ENCODE results near the gene AP4M1.
A peak's percentile ranks its signal among the peaks of the same experiment; 100 is the strongest.

AP4M1 gene, protein sequence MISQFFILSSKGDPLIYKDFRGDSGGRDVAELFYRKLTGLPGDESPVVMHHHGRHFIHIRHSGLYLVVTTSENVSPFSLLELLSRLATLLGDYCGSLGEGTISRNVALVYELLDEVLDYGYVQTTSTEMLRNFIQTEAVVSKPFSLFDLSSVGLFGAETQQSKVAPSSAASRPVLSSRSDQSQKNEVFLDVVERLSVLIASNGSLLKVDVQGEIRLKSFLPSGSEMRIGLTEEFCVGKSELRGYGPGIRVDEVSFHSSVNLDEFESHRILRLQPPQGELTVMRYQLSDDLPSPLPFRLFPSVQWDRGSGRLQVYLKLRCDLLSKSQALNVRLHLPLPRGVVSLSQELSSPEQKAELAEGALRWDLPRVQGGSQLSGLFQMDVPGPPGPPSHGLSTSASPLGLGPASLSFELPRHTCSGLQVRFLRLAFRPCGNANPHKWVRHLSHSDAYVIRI

DNA sequence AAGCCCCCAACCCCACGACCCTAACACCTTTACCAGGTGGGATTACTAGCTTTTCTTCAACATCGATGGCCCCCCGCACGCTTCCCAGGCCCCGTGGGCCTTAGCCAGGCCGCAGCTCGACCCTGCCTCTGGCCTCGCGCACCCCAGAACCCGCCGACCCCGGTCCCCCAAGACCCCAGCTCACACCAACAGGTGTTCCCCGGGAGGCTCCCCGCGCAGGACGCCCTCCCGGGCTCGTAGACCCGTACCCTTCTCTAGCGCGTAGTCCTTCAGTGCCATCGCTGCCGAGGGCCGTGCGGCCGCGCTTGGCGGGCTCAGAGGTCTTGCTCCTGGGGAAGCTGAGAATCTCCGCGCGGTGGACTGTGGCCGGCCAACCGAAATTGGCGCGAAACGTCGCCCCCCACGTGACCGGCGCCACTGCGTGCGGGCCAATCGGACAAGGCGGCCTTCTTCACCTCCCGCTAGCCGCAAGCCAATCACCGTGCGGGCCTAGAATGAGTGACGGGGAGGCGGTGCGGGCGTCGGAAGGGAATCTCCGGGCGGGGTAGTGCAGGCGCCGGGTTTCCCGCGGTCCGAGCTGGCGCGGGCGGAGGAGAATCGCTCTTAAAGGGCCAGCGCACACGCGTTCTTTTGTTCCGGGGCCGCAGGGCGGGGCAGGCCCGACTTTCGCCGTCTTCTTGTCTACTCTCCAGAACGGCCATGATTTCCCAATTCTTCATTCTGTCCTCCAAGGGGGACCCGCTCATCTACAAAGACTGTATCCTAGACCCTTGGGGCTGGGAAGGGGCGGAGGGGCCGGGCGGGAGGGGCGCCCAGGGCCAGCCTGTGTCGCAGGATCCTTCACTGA is at the start of gene AP4M1, which contains the start of gene MCM7:
Gene AP4M1 (plus strand): TSS at position 628 of the 847 bp plus-strand sequence. CDS start 72 bp downstream, at position 700.
Gene MCM7 (minus strand): TSS at position 382 of the 847 bp plus-strand sequence. CDS start 103 bp downstream, at position 279.
- DNase-seq: peak; percentile 100

DNA sequence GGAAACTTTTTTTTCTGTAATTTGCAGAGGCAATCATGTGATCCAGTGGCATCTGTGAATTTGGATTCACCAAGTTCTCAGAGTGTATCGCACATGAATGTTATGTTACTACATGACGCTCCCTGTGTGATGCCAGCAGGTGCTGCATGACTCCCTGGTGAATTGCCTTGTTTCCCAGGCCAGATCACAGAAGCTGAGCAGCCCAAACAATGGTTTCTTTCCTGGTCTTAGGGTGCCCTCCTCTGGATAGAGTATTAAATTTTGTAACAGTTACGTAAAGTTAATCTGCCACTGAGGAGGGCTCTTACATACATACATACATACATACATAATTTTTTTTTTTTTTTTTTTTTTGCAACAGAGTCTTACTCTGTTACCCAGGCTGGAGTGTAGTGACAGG is 48.2 kb upstream of the AP4M1 start:
- peak; percentile 81 for DNase-seq

DNA sequence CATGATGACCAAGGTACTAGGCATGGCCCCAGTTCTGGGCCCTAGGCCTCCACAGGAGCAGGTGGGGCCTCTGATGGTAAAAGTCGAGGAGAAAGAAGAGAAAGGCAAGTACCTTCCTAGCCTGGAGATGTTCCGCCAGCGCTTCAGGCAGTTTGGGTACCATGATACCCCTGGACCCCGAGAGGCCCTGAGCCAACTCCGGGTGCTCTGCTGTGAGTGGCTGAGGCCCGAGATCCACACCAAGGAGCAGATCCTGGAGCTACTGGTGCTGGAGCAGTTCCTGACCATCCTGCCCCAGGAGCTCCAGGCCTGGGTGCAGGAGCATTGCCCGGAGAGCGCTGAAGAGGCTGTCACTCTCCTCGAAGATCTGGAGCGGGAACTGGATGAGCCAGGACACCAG is 44.4 kb upstream of the AP4M1 start:
- DNase-seq: no peak

DNA sequence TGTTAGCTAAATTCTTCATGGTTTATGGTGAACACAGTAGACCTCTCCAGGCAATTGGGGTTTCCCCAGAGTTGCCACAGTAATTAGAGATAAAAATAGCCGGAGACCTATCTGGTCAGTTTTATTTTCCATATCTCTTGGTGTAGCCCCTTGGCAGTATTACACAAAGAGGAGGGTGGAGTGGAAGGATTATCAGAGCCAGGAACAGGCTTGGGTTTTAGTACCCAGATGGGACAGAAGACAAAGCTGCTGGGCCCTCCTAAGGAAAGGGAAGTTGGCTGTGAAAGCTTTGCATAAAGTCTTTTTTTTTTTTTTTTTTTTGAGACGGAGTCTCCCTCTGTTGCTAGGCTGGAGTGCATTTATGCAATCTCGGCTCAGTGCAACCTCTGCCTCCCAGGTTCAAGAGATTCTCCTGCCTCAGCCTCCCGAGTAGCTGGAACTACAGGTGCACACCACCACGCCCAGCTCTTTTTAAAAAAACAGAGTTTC is 42.1 kb upstream of the AP4M1 start:
- DNase-seq: no peak

DNA sequence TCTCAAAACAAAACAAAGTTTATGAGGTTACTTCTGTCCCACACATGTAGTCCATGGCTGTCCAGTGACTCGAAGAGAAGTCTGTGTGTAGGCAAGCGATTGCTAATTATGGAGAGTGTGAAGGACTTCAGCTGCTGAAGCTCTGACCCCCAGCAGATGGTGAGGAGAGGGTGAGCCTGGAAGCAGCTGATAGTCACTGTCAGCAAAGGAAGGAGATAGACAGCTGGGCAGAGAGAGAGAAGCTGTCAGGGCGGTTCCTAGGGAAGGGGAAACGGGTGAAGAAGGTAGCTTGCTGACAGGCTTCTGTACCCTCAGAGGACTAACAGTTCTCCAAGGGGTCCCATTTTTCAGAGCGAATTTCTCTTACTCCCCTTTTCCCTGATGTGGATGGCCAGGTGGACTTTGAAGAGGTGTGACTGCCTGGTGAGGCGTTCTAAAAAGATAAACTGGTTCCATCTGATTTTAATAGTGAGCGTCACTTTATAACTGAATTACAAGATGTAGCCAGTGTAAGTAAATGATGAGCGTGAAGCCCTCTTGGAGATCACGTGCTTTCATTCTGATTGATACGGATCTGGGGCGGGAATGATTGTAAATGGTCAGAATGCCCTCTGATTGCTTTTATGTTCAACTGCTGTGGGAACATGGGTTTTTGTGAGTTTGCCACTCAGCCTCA is 39.8 kb upstream of the AP4M1 start:
- no peak for DNase-seq

DNA sequence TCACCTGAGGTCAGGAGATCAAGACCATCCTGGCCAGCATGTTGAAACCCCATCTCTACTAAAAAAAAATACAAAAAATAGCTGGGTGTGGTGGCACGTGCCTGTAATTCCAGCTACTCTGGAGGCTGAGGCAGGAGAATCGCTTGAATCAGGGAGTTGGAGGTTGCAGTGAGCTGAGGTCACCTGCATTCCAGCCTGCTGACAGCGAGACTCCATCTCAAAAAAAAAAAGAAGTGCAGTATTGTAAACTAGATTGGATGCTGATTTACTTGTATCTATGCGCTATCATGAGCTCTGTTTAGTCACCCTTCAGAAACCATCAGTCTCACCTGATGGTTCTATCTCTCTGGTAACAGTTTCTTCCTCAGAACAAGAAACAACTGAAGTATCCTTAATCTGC is 38.1 kb upstream of the AP4M1 start:
- DNase-seq: no peak

DNA sequence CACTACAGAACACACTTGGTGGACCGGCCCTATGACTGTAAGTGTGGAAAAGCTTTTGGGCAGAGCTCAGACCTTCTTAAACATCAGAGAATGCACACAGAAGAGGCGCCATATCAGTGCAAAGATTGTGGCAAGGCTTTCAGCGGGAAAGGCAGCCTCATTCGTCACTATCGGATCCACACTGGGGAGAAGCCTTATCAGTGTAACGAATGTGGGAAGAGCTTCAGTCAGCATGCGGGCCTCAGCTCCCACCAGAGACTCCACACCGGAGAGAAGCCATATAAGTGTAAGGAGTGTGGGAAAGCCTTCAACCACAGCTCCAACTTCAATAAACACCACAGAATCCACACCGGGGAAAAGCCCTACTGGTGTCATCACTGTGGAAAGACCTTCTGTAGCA is 37.3 kb upstream of the AP4M1 start:
- no peak for DNase-seq

DNA sequence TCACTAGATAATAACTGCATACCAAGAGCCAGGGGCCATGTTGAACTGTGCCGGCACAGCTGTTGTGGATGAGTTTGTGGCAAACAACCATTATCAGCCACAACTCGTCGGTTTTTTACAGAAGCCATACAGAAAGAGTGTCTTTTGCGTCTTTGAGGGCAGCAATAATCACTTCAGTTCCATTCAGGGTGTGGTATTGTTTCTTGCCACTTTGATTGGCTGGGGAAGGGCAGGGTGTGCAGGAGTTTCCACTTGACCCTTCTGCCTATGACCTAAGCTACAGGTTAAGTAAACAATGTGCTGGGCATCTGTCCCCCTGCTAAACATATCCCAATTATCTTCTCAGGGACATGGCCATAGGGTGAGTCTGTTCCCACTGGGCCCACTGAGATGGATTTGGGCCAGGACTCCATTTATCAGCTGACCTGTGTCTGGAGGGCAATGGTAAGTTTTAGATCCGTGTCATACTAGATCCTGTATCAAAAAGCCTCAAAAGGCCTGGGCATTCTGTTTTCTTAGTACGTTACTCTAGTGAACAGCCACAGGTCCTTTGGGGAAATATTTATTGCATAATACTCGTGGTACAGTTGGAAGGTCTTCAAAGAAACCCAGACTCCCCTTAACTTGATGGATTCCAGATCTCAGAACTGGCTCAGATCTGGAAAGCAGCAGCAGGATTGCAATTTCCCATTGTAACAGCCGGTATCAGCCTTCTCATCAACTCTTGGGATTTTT is 35.8 kb upstream of the AP4M1 start:
- peak; percentile 55 for DNase-seq

DNA sequence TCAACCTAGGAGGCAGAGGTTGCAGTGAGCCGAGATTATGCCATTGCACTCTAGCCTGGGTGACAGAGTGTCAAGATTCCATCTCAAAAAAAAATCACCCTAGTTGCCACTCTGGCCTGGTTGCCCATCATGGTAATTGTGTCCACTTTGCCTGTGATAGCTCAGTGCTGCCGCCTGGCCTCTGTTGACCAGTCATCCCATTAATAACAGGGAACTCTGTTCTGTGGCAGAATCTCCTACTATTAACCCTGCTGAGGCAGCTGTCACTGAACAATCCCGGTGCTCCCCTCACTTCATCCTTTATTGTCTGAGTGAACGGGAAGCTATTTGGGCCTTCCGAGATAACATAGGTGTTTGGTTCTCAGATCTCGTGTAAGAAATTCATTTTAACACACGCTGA is 34.5 kb upstream of the AP4M1 start:
- DNase-seq: no peak

DNA sequence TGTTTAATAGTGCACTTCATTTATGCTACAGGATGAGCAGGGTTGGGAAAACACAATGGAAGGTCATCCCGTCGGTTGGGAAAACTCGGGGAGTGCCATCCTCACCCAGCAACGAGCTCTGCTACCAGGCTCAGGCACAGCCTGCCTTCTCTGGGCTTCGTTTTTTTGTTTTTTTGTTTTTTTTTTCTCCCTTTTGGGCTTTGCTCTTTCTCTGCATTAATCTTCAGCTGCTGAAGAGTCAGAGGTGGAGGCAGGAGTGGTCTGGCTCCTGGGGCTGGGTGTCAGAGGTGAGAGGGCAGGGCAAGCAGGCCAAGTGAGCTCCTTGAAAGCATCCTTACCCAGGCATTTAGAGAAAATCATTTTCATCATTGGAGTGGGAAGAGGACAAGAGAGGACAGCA is 31.5 kb upstream of the AP4M1 start:
- DNase-seq: no peak

DNA sequence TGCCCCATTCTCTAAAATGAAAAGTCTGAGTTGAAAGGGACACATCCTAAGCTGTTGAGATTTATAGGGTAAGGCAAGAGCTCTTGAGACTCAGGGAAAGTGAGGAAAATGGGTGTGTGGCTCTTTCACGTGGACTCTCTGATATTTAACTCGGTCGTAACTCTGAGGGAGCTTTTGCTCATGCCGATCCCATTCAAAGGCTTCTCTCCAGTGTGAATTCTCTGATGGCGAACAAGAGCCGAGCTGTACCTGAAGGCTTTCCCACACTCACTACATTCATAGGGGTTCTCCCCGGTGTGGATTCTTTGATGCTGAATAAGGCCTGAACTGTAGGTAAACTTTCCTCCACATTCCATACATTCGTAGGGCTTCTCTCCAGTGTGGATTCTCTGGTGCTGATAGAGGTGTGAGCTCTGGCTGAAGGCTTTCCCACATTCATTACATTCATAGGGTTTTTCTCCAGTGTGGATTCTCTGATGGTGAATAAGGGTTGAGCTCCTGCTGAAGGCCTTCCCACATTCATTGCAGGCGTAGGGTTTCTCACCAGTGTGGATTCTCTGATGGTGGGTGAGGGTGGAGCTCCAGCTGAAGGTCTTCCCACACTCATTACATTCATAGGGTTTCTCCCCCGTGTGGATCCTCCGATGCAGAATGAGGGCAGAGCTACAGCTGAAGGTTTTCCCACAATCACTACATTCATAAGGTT is 30.3 kb upstream of the AP4M1 start:
- no peak for DNase-seq

DNA sequence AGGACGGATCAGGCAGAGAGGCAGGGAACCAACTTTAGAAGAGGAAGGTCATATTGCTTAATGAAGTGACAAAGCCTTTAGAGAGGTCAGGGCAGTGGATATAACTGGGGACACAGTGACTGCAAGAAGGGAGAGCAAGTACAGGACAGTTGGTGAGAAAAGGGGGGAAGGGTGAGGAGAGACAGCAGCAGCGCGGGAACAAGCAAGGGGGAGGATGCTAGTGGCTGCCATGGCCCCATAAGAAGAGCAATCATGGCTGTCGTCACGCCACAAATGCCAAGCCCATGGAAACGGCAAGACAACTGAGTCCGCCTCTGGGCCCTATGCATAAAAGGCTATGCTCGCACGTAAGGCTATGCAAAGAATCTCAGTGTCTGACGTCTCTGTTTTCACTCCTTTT is 29.0 kb upstream of the AP4M1 start:
- DNase-seq: no peak

DNA sequence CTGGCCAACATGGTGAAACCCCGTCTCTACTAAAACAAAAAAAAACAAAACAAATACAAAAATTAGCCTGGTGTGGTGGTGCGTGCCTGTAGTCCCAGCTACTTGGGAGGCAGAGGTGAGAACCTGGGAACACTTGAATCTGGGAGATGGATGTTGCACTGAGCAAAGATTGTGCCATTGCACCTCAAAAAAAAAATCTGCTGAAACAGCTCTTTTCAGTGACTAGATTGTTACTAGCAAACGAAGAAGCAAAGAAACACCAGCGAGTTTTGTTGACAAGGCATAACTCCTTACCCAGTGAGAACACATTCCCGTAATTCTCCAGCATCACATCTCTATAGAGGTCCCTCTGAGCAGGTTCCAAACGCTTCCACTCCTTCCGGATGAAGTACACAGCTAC is 26.6 kb upstream of the AP4M1 start:
- no peak for DNase-seq

DNA sequence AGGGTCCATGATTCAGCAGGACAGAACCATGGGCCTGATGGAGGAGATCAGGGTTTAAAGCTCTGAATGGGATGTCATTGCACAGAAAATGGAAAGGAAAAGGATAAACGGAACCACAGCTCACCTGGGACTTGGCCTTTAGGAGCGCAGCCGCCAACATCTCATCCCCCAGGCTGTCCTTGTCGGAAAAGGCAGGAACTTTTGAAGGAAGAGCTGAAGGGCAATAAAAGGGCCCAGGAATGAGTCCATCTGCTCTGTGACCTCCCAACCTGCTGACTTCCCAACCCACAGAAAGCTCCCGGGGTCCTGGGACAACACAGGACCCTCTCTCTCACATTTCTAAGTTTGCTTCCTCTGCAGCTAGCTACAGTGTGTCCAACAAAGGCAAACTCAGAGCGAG is 26.0 kb upstream of the AP4M1 start:
- no peak for DNase-seq

DNA sequence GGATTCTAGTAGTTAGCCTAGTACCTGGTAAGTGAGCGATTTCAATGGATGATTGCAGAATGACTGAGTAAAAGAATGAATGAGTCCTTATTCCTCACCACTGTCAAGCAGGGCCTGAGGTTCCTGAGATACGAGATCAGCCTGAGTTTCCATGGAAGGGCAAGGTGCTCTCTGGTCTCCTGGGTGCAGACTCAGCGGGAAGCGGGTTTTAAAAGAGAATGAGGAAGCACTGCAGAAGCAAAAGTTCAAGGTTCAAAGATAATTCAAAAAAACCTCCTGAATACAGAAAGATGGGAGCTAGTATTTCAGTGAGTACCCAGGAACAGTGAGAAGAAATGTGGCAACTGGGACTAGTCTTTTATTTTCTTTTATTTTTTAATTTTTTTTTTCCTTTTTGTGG is 24.2 kb upstream of the AP4M1 start:
- no peak for DNase-seq

DNA sequence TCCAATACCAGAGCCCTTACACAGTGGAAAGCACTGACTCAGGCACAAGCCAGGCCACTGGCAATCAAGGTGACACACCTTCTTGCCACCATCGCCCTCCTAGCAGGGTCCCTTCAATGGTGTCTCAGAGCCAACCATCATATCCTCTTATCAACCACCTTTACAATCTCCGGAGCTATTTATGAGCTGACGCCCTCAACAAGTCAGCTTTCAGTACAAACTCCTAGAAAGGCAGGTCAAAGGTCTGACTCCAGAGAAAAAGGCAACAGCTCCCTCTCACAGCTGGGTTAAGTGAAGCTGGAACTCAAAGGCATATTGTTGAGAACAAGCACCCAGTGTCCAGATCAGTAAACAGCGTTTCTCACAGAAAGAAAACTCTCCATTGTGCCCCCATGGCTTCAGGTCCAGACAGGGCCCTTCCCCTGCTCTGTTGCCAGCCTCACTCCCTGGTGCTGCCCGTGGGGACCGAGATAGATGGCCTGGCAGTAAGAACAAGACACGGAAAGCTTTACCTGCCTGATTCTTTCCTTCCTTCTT is 22.4 kb upstream of the AP4M1 start:
- no peak for DNase-seq

DNA sequence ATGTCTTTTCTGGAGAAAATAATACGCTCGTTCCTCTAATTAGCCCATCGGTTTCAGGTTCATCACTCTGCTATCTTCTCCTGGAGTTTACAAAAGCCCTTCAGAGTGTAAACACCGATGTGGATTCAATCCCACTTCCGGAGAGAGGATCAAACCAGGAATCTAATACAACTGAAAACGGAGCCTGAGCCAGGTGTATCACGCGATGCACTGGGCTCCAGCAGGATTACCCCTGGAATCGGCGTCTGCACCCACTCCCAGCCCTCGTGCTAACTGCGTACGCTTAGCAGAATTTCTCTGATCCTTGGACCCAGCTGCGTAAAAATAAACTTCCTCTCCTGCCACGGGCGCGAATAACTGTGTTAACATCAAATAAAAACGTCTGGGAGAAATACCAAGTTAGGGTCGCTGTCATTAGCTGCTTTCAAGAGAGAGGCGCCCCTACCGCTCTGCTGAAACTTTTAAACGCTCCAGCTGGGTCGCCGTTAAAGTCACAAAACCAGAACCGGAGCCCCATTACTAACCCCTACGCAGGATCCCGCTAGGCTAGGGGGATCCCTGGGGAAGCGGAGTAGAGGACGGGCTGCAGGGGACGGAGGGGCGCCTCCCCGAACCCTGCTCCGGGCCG is 20.4 kb upstream of the AP4M1 start:
- DNase-seq: no peak

DNA sequence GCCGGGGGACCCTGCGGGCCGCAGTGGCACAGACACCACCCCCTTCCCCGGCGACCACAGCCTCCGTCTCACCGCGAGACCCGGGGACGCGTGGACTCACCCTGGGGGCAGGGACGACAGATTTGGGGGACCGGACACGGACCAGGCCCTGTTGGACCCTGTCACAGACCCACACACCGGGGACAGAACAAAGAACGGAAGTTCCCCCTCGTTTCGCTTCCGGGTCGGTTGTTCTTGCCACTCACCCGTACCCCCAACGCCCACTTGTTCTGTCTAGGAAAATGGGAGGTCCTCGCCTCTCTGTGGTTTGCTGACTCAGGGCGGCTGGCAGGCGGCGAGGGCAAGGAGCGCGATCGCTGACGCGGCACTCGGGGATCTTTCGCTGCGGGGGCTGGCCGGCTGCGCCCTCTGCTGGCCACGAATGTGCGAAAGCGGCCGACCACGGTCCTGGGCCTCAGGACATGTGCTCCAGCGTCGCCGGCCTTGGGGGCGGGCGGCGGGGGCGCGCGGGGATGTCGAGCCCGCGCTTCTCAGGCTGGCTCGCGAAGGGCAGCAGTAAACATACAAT is 19.8 kb upstream of the AP4M1 start, which contains the start of gene ZNF3:
Gene ZNF3 (minus strand): TSS at position 189 of the 568 bp plus-strand sequence. CDS start 4,366 bp downstream, outside the sequence.
- peak; percentile 98 for DNase-seq

DNA sequence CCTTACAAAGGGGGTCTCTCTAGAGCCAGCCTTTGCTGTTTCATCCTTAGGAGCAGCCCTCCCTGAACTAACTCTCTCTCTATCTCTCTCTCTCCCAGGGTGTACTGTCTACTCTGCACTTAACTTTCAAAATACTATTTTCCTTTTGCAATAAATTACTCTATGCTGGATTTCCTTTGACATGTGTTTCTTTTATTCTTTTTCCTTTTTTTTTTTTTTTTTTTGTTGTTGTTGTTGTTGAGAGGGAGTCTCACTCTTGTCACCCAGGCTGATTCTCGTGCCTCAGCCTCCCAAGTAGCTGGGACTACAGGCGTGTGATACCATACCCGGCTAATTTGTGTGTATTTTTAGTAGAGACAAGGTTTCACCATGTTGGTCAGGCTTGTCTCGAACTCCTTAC is 18.5 kb upstream of the AP4M1 start:
- DNase-seq: no peak

DNA sequence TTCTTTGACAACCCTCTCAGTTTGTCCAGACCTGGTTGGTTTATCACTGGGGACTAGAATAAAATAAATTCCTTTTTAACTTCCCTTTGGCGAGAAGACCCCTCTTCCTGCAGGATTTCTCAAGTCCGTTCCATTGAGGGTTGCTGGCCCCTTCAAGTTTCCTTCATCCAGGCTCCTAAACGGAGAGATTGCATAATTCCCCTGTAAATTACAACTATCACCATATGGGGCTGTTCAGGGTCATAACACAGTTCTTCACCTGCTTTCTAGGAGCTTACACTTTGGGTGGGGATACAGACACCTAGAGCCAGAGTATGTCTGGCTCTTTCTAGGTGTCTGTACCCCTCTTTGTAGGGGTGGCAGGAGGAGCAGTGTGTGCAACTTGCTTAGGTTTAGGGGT is 15.9 kb upstream of the AP4M1 start:
- no peak for DNase-seq

Data from HCEC 1CT (cell line).